ENCODE results near the gene LPAR1.

DNA sequence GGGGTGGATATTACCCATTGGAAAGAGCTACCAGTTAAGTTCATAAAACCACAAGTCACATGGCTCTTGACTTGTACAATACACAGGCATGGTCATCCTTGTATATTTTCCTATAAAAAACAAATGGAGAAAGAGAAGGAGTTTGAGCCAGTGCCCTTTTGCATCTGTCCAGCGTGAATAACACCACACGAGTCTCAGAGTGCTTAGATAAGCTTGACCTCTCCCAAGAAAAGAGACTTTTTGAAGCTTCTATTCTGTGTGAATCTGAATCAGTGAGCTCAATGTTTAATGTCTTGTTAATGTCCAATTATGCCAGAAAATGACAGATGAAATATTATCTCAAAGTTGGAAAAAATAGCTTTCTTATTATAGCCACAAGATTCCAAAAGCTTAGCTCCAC lies 30.9 kb upstream of the LPAR1 start:
- TF ChIP-seq, protein P1, sequence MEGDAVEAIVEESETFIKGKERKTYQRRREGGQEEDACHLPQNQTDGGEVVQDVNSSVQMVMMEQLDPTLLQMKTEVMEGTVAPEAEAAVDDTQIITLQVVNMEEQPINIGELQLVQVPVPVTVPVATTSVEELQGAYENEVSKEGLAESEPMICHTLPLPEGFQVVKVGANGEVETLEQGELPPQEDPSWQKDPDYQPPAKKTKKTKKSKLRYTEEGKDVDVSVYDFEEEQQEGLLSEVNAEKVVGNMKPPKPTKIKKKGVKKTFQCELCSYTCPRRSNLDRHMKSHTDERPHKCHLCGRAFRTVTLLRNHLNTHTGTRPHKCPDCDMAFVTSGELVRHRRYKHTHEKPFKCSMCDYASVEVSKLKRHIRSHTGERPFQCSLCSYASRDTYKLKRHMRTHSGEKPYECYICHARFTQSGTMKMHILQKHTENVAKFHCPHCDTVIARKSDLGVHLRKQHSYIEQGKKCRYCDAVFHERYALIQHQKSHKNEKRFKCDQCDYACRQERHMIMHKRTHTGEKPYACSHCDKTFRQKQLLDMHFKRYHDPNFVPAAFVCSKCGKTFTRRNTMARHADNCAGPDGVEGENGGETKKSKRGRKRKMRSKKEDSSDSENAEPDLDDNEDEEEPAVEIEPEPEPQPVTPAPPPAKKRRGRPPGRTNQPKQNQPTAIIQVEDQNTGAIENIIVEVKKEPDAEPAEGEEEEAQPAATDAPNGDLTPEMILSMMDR (IDR thresholded peaks at IDR 0.05), result no peak
- TF ChIP-seq POLR2A (IDR thresholded peaks at IDR 0.05), result no peak

Measured in adrenal gland (tissue), 5 donors.